ENCODE measurements around the gene RHD.
"Not testable (repeated sequence)": the region's sequence is repeated elsewhere in the genome, so short reads cannot be mapped to it uniquely, and the experiment has no call there.

DNA sequence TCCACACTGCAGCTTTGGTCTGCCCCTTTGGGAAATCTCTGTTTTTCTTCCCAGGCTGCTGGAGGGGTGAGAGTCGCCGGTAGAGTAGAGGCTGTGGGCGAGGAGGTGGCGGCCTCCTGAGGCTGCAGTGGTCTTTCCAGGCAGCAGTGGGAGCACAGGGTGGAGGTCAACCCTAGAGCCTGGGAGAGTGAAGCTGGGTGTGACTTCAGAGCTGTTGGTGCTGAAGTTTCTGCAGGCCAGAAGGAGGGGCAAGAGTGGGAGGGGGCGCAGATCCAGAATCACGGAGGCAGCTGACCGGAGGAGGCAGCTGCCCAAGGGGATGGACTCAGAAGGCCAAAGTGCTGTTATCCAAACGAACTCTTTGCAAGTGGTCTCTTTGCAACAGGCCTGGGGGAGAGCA is 6.5 kb downstream of the RHD start:
- TF ChIP-seq, protein P1, sequence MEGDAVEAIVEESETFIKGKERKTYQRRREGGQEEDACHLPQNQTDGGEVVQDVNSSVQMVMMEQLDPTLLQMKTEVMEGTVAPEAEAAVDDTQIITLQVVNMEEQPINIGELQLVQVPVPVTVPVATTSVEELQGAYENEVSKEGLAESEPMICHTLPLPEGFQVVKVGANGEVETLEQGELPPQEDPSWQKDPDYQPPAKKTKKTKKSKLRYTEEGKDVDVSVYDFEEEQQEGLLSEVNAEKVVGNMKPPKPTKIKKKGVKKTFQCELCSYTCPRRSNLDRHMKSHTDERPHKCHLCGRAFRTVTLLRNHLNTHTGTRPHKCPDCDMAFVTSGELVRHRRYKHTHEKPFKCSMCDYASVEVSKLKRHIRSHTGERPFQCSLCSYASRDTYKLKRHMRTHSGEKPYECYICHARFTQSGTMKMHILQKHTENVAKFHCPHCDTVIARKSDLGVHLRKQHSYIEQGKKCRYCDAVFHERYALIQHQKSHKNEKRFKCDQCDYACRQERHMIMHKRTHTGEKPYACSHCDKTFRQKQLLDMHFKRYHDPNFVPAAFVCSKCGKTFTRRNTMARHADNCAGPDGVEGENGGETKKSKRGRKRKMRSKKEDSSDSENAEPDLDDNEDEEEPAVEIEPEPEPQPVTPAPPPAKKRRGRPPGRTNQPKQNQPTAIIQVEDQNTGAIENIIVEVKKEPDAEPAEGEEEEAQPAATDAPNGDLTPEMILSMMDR (IDR thresholded peaks at IDR 0.05): not testable (repeated sequence)
- not testable (repeated sequence) for TF ChIP-seq POLR2A (IDR thresholded peaks at IDR 0.05)

Measured in thyroid gland (tissue), 4 donors.